Activated CD4-positive, CD25-positive, alpha-beta regulatory T cell treated with anti-CD3 and anti-CD28 coated beads, Interleukin-2, amount 50 U/mL, for 72 hours (primary cell): ENCODE data around the gene SERPINB6.
A peak's percentile ranks its signal among the peaks of the same experiment; 100 is the strongest.
"Not testable (repeated sequence)": the region's sequence is repeated elsewhere in the genome, so short reads cannot be mapped to it uniquely, and the experiment has no call there.

Experiments used
- DNase-seq: peaks from one replicate; pipeline ENCODE4 v3.0.0; 2021

Gene SERPINB6

DNA sequence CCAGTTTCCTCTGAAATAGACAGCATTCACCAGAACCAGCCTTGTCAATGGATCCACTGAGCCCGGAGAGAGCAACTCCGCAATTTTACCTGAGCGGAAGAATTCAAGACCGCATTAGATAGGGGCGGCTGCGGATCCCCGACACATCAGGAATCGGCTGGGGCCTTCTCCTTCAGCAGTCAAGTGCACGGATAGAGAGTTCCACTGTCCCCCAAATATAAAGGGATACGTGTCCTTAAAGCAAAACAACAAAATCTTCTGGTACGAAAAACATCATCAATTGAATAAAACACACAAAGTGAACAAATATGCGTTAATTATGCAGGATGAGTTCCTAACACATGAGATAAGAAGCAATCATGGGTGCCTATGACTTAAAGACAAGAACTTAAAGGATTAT, 18.3 kb downstream of the SERPINB6 start:
- no peak for DNase-seq

DNA sequence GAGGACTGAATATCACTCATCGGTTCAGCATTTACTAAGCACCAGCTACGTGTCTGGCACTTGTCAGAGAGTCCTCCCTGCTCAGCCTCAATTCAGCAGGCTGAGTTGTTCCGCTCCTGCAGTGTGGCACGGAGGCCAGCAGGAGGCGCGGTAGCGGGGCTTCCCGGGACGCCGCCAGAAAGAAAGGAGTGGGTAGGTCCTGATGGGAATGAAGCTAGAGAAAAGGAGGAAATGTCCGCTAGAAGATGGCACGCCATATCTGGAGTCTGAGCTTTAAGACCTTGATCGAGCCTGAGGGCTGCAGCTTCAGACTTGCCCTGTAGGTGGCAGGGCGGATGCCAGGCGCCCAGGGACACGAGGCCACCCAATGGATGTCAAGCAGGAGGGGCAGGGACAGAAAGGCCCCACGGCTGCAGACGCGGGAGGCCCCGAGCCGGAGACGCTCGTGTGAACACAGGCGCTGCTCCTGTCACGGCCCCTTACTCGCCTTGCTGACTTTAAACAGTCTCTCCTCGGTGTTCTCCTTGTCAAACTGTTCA, 18.7 kb downstream of the SERPINB6 start:
- DNase-seq: peak; percentile 62

DNA sequence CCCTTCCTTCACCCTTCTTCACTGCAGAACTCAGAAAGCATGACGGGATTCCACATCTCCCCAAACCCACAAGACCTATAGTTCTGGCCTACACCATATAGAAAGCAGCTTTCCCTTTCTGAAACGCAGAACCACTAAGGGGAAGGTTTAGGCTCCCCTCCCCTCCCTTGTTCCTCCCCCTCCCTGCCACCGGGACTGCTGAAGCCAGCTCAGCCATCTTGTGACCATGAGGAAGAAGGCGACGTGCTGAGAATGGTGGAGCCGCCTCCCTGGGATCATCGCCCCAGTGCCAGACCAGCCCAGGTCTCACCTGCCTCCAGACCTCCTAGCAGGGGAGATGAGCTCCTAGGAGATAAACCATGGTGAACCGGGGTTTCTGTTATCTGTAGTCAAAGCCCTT, 19.6 kb downstream of the SERPINB6 start:
- DNase-seq: no peak

DNA sequence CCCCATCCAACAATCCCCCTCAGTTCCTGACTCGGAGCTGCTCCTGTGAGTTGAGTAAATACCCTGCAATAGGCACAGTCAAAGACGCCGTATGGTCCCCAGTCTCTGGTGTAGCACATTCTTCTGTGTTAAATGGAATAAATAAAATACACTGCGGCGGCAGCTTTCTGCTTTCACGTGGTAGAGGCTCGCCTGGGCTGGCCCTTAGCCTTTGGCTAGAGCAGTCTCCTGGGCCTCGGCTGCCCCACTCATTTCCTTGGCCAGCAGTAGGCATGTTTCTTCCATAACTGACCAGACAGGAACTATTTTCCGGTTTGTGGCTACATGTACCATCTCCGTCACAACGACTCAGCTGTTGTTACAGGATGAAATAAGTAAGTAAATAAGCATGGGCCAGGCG, 20.7 kb downstream of the SERPINB6 start:
- DNase-seq: no peak

DNA sequence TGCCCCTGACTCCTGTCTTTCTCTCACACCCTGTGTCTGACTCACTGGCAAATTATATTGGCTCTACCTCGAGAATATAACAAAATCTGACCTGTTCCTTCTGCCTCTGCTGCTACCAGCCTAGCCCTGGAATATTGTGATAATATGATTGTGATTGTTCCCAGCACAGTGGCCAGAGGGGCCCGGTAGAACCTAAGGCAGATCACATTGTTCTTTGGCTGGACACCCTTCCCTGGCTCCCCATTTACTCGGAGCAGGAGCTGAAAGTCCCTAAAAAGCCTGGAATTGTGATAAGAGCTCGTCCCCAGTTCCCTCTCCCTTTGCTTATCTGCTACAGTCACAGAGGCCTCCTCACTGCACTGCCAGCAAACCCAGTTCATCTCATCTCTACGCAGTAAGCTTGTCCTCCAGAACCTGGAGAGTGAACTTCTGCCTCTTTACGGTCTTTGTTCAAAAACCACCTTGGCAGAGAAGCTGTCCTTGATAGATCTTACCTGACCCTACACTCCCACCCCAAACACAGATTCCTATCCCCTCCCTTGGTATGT, 21.8 kb downstream of the SERPINB6 start:
- DNase-seq: no peak

DNA sequence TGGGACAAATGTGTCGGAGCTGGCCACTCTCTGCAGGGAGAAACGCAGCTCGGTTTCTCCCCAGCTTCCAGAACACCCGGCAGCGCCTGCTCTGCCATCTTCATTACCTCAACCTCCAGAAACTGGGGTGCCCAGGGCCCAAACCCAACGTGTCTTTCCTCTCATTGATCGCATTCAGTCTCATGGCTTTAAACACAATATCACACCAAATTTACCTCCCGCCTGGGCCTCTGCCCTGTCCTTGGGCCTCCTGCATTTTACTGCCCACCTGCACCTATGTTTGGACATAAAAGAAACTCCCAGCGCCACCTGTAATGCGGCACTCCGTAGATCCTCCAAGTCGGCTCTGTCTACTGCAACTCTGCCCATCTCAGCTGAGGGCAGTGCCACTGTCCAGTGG, 22.2 kb downstream of the SERPINB6 start:
- no peak for DNase-seq

DNA sequence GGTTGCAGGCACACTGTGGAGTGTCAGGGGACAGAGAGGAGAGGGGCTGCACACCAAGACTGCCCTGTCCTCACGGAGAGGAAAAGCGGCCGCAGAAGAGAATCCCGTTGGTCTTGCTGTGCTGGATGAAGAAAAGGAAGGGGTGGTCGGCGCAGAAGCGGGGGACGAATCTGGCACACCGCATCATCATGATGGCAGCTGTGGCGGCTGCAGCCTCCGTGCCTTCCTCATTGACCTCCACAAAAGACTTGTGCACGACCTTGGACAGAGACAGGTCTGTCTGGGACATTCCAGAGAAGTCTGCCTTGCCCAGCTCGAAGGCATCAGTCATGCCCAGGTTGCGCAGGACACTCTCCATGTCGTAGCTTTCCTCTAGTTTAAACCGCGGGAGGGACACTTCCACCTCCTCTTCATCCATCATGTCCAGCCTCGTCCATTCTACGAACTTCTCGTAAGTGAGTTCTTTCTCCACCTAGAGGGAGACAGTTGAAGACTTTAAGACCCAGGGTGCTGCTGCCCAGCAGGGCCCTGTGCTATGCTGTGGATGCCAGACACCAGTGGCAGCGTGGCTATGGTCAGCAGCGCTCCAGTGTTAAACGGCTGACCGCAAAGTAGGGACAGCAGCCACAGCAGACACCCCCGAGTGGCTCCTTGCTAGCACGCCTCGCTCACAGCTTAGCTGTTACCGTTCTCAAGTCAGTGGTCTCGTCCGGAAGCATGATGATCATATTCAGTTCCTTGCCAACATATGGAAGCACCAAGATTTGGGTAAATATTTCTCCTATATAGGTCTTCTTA, 22.9 kb downstream of the SERPINB6 start:
- DNase-seq: no peak

DNA sequence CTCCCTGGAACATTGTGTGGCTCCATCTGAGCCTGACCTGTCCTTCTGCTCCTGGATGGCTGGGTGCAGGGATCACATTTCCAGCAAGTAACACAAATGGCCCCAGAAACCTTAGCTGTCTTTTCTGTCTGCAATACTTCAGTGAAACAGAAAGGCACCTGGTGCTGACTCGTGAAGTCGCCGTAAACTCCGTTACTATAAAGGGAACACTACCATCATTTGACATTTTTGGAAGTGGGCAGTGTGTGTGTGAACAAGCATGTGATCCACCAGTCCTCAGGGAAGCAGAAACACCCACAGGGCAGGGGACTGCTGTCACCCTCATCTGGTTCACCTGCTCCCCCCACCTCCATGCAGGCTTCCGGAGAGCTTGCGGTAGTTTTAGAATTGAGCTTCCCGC, 23.9 kb downstream of the SERPINB6 start:
- DNase-seq: no peak

DNA sequence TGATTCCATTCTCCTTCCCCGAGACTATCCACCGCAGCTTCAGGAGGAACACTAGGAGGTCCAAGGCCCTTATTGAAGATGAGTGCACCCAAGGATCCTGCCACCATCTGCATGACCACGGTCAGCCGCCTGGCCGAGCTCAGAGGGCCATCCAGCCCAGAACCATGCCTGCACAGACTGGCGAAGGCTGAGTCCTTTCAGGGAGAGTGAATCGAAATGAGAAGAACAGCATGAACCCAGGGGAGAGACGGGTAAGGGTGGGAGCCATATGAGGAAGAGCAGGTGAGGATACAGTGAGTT, 26.3 kb downstream of the SERPINB6 start:
- DNase-seq: no peak

DNA sequence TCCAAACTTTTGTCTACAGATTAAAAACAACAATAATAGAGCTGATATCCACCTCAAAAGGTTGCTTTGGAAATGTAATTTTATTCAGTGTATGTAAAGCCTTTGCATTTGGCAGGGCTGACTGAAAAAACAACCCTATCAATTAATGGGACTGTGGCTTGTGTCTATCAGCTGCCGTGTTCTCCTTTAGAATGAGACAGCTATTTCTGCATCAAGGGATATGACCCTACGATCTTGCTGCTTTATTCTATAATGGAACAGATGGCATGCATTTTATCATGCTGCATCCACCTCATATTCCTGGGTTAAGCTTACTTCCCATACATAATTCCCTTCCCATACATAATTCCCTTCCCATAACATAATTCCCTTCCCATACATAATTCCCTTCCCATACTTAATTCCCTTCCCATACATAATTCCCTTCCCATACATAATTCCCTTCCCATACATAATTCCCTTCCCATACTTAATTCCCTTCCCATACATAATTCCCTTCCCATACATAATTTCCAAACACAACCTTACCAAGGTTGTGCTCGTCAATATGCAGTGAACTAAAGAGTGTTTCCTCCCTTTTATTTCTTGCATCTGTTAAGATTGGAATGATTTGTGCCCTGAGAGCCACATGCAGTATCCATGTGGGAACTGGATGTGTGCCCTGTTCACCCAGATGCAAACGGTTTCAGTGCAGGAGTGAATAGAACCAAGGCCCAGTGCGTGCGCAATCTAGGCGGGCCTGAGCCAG, 26.8 kb downstream of the SERPINB6 start:
- DNase-seq: no peak

DNA sequence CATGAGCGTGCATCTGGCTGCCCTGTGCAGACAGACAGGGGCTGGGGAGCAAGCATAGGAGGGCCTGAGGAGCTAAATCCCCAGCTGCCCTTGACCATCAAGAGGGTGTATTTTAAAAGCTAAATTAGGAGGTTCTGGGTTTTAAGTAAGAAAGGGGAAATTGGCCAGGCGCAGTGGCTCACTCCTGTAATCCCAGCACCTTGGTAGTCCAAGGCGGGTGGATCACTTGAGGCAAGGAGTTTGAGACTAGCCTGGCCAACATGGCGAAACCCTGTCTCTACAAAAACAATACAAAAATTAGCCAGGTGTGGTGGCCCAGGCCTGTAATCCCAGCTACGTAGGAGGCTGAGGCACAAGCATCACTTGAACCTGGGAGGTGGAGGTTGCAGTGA, 27.8 kb downstream of the SERPINB6 start:
- no peak for DNase-seq

DNA sequence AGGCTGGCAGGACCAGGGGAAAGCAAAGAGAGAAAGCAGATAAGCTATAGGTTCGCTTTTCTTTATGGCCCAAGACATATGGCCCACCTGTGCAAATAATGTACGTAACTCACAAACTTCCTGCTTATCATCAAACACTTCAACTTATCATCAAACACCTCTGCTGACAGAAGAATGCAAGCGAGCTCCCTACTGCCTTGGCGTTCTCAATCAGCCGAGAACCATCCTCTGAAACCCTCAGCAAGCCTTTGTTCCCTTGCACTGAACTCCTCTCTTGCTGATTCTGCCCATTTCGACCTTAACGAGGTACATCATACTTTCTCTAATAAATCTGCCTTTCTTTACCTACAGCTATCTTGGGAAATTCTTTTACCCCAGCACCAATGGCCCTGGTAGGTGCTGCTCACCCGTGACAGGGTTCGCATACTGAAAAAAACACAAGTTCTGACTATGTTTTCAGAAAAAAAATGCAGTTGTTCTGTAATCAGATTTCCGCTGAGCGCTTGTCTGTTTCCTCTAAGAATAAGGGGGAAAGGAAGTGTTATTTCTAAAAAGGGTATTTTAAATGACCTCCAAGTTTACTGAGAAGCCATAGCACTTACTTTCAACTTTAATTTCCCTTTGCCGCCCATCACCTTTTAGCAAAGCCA, 28.3 kb downstream of the SERPINB6 start:
- DNase-seq: no peak

DNA sequence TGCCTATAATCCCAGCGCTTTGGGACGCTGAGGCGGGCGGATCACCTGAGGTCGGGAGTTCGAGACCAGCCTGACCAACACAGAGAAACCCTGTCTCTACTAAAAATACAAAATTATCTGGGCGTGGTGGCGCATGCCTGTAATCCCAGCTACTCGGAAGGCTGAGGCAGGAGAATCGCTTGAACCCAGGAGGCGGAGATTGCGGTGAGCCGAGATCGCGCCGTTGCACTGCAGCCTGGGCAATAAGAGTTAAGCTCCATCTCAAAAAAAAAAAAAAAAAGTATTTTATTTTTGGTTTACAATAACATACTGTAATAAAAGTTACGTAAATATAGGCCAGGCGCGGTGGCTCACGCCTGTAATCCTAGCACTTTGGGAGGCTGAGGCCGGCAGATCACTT, 29.3 kb downstream of the SERPINB6 start:
- not testable (repeated sequence) for DNase-seq

DNA sequence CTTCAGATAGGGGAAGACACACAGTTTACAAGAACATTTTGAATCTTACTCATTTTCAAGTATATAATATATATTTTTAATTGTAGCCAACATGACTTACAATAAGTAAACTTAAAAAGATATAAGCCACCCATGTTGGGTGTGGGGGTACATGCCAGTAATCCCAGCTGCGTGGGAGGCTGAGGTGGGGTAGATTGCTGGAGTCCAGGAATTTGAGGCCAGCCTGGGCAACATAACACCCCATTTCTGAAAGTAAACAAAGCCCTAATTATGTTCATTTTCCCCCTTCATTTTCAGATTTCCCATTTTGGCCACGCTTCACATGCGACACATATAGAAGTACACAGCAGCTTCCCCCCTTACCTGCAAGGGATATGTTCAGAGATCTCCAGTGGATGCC, 30.5 kb downstream of the SERPINB6 start:
- no peak for DNase-seq

DNA sequence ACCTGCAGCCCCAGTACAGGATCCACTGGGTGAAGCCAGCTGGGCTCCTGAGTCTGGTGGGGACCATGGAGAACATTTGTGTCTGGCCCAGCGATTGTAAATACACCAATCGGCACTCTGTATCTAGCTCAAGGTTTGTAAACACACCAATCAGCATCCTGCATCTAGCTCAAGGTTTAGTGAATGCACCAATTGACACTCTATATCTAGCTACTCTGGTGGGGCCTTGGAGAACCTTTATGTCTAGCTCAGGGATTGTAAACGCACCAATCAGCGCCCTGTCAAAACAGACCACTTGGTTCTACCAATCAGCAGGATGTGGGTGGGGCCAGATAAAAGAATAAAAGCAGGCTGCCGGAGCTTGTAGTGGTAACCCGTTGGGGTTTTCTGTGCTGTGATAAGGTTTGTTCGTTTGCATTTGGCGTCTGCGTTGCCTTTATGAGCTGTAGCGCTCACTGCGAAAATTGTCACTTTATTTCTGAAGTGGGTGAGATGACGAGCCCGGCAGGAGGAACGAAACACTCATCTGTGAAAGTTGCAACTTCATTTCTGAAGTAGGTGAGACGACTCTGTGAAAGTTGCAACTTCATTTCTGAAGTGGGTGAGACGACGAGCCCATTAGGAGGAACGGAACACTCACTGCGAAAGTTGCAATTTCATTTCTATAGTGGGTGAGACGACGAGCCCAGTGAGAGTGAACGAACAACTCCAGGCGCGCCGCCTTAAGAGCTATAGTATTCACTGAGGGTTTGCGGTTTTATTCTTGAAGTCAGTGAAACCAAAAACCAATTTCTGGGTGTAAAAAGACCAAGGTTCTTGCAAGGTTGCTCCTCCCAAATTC, 31.1 kb downstream of the SERPINB6 start:
- DNase-seq: peak; percentile 62

DNA sequence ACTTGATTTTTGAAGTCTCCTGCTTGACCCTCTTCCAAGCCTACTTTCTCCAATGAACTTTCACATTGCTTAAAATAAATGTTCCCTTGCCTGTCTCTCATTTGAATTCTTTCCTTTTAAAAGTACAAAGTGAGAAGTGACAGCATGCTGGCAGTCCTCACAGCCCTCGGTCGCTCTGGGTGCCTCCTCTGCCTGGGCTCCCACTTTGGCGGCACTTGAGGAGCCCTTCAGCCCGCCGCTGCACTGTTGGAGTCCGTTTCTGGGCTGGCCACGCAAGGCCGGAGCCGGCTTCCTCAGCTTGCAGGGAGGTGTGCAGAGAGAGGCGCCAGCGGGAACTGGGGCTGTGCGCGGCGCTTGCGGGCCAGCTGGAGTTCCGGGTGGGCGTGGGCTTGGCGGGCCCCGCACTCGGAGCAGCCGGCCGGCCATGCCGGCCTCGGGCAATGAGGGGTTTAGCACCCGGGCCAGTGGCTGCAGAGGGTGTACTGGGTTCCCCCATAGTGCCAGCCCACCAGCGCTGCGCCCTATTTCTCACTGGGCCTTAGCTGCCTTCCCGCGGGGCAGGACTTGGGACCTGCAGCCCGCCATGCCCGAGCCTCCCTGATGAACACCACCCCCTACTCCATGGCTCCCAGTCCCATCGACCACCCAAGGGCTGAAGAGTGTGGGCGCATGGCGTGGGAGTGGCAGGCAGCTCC, 31.9 kb downstream of the SERPINB6 start:
- no peak for DNase-seq

DNA sequence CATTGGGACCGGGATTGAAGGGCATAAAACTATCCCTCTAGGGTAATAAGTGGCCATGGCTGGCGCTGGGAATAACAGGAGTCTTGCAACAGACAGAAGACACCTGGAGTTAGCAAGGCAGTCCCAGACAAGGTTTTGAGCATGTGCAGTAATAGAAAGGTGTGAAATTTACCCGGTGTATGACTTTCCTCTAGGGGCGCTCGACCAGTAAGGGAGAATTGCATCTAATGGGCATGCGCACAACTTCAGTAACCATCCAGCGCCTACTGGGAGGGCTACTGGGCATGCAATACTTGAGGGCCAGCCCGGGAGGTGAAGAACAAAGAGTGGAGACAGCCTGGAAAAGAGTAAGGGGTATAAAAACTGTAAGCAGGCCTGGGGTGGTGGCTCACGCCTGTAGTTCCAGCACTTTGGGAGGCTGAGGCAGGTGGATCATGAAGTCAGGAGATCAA, 32.7 kb downstream of the SERPINB6 start:
- DNase-seq: no peak

DNA sequence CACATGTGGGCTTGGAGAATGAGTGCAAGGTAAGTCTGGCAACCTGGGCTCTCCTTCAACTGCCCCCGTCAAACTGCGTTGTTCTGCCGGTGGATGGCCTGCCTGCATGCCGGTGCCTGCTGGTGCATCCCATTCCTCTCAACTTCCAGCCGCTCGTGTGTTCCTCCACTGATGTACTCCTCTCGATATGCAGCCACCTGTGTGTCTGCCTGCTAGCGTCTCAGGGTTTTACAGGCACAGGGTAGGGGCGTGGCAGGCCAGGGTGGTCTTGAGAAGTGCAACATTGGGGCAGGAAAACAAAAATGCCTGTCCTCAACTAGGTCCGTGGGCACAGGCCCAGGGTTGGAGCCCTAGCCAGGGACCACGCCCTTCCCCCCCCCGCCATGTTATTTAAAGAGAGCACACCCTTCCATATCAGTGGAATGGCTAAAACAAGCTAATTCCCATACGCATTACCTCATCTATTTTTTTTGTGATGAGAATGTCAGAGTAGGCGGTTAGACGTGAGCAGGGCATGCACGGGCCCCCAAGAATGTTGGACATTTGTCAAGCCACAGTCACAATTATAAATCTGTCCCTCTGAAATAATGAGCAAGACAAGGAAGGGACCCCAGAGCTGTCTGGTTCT, 33.2 kb downstream of the SERPINB6 start:
- DNase-seq: no peak

DNA sequence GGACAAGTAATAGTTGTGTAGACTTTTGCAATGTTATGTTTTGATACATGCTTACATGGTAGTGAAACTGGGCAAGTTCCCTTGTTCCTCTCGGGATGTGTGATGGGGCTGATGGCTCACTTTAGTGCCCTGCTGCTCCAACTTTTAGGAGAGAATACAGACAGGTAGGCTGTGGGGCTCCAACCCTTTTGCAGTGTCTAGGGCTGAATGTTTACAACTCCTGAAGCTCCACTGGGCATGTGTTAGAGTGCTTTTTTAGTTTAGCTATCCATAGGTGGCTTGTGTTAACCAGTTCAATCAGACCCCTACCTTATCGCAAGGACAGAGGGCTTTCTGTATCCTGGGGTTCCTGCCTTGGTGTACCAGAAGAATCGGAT, 33.8 kb downstream of the SERPINB6 start:
- no peak for DNase-seq

DNA sequence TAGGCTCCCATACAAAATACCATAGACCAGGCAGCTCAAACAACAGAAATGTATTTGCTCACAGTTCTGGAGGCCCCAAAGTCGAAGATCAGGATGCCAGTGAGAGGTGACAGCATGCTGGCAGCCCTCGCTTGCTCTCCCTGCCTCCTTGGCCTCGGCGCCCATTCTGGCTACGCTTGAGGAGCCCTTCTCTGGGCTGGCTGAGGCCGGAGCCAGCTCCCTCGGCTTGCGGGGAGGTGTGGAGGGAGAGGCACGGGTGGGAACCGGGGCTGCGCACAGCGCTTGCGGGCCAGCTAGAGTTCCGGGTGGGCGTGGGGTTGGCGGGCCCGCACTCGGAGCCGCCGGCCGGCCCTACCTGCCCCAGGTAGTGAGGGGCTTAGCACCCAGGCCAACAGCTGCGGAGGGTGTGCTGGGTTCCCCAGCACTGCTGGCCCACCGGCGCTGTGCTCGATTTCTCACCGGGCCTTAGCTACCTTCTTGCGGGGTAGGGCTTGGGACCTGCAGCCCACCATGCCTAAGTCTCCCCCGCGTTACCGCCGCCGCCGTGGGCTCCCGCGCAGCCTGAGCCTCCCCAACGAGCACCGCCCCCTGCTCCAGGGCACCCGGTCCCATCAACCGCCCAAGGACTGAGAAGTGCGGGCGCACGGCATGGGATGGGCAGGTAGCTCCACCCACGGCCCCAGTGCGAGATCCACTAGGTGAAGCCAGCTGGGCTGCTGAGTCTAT, 35.6 kb downstream of the SERPINB6 start:
- no peak for DNase-seq

DNA sequence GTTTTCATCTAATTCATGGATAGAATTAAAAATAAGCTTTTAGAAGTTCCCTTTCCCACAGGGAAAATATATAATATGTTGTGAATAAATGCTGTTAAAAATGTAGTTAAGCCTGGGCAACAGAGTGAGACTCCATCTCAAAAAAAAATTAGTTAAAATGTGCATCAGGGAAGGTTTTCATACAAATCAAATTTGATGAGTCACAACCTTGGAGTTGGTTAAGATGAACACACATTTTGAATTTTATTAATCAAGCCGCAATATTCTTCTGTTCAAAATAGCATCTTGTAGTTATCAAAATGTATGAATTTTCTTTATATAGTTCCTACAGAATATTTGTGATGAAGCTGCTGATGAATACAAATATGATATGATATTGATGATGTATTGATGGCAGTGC, 37.3 kb downstream of the SERPINB6 start:
- no peak for DNase-seq
